GM06990 (cell line): Measurements from ENCODE around the gene DENND1A.

Experiments used
- DNase-seq: peaks from one replicate; pipeline ENCODE4 v3.0.0-alpha.2; 2011; ENCODE audit not compliant: insufficient read length; ENCODE audit errors: extremely low read depth
- H3K27me3 ChIP-seq: replicated peaks from 2 replicates; pipeline ENCODE4 v1.6.0; 2011; ENCODE audit warnings: low read length; ENCODE audit not compliant: control insufficient read depth, insufficient read depth
- H3K36me3 ChIP-seq: 2 replicates; pipeline ENCODE4 v1.5.1; 2011; ENCODE audit warnings: low read length; ENCODE audit not compliant: control insufficient read depth, insufficient read depth
- H3K4me3 ChIP-seq: replicated peaks from 2 replicates; pipeline ENCODE4 v1.5.1; 2011; ENCODE audit warnings: low read depth, mild to moderate bottlenecking, control low read depth, low read length
- CTCF ChIP-seq: IDR thresholded peaks from 2 replicates; pipeline ENCODE4 v1.5.1; 2011; ENCODE audit warnings: low read length, control low read depth, mild to moderate bottlenecking, inconsistent platforms; ENCODE audit not compliant: insufficient read depth, poor library complexity, severe bottlenecking

Gene DENND1A

GRCh38 chr9:123391946-123392345 is 538.0 kb downstream of the DENND1A start:
- TF ChIP-seq CTCF: no peak
- no peak overlapping the region for H3K4me3 ChIP-seq
- no peaks in the 10 kb centered on the region for H3K36me3 ChIP-seq
- H3K27me3 ChIP-seq: no peaks in the 10 kb centered on the region
- DNase-seq: no peak

- Histone ChIP-seq H3K4me3 (no peak overlapping the region), H3K27me3 (no peaks in the 10 kb centered on the region), H3K36me3 (no peaks in the 10 kb centered on the region)
- DNase-seq: no peak
- no peak for TF ChIP-seq CTCF
Measured at GRCh38 chr9:123391233-123391632, 538.7 kb downstream of the DENND1A start.

GRCh38 chr9:123390337-123391135 is 539.4 kb downstream of the DENND1A start:
- no peak overlapping the region for H3K4me3 ChIP-seq
- DNase-seq: no peak
- TF ChIP-seq CTCF: no peak
- no peaks in the 10 kb centered on the region for H3K36me3 ChIP-seq
- no peaks in the 10 kb centered on the region for H3K27me3 ChIP-seq

GRCh38 chr9:123389698-123390097 is 540.2 kb downstream of the DENND1A start:
- no peak overlapping the region for H3K4me3 ChIP-seq
- no peak for TF ChIP-seq CTCF
- H3K27me3 ChIP-seq: no peaks in the 10 kb centered on the region
- DNase-seq: no peak
- no peaks in the 10 kb centered on the region for H3K36me3 ChIP-seq

- TF ChIP-seq CTCF: no peak
- Histone ChIP-seq H3K27me3 (no peaks in the 10 kb centered on the region), H3K4me3 (no peak overlapping the region), H3K36me3 (no peaks in the 10 kb centered on the region)
- DNase-seq: no peak
Measured at GRCh38 chr9:123389070-123389469, 540.9 kb downstream of the DENND1A start.
